Stimulated activated CD8-positive, alpha-beta memory T cell treated with anti-CD3 and anti-CD28 coated beads, Interleukin-4, amount 100 ng/mL, for 4 hours (primary cell): Measurements from ENCODE around the gene ZNF784.
"Not testable (repeated sequence)": the region's sequence is repeated elsewhere in the genome, so short reads cannot be mapped to it uniquely, and the experiment has no call there.

Experiments
- DNase-seq, 2 donors: peaks; one replicate each; pipeline ENCODE4 v3.0.0-alpha.2; 2020; ENCODE audit warnings: low read depth in 2 of 2, low spot score in 1 of 2

ZNF784 gene

DNA sequence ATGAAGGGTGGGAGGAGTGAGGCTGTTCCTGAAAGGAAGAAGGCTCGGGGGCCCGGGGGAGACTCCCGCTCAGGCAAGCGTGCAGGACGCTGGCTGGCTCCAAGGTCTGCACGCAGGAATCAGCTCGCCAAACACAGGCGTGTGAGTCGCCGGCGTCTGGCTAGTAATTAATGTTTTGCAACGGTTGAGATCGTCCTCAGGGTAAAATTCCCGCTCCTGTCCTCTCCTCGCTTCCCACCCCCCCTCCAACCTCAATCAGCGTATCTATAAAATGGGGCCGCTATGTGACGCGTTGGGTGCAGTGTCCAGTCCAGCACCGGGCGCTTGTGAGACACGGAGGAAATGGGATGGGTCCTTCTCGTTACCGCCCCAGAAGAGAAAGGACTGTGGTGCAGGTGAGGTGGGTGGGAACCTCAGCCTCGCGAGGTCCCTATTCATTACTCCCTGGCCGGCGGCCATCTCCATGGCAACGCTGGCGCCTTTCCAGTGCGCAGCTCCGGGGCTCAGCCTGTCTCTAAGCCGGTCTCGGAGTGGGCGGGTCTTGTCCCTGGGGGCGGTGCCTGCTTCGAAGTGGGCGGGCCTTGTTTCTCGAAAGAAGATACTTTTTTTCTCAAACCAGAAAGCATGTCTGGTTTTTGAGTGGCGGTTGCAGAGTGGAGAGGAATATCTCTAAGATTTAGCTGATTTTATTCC lies 37.2 kb downstream of the ZNF784 start:
- DNase-seq, result peak; percentile 81 to 85

DNA sequence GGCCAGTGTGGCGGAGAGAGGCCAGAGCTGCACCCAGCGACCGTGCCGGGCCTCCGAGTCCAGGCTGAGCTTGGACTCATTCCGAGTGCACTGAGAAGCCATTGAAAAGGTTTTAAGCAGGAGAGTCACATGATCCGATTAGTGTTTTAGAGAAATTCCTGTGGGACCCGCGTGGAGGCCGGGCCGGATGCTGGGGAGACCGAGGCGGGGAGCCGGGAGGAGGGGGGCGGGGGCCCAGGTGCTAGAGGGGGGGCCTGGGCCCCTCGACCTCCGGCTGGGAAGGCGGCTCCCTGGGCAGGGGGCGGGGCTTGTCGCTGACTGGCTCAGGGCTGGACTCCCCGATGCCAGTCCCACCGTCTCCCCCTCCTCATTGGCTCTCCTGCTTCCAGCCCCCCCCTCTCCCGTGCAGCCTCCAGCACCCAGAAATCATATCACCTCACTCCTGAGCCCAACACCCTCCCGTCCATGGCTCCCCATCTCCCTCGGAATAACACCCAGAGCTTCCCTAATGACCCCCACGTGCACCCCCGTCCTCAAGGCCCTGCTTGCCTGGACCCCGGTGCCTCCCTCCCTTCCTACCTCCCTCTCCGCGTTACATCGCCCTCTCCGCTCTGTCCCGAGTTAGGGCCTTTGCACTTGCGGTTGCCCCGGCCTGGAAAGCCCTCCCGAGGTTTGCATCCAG lies 38.6 kb downstream of the ZNF784 start:
- DNase-seq, result no peak

DNA sequence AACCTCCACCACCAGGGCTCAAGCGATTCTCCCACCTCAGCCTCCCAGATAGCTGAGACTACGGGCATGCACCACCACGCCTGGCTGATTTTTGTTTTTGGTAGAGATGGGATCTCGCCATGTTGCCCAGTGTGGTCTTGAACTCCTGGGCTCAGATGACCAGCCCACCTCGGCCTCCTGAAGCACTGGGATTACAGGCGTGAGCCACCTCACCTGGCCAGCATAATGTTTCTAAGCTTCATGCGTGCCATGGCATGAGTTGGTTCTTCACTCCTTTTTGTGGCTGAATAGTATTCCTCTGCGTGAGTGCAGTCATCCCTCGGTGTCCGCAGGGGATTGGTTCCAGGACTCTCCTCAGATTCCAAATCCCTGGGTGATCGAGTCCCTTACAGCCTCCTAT lies 39.5 kb downstream of the ZNF784 start:
- no peak for DNase-seq

DNA sequence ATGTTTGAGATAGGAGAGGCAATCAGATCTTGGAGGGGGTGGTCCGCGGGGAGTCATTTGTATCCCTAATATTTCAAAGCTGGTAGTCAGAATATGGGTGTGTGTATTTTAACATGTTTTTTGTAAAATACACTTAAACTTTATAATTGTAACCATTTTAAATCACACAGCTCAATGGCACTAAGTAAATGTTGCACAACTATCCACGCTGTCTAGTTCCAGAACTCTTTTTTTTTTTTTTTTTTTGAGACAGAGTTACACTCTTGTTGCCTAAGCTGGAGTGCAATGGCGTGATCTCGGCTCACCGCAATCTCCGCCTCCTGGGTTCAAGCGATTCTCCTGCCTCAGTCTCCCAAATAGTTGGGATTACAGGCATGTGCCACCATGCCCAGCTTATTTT lies 40.5 kb downstream of the ZNF784 start:
- DNase-seq, result not testable (repeated sequence)

DNA sequence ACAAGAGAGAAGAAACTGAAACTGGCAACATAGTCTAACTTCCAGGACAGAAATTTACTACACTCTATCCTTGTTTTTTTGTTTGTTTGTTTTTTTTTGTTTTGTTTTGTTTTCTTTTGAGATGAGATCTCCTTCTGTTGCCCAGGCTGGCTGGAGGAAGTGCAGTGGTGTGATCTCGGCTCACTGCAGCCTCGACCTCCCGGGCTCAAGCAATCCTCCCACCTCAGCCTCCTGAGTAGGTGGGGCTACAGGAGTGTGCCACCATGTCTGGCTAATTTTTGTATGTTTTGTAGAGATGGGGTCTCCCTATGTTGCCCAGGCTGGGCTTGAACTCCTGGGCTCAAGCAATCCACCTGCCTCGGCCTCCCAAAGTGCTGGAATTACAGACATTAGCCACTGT lies 42.1 kb downstream of the ZNF784 start:
- not testable (repeated sequence) for DNase-seq

DNA sequence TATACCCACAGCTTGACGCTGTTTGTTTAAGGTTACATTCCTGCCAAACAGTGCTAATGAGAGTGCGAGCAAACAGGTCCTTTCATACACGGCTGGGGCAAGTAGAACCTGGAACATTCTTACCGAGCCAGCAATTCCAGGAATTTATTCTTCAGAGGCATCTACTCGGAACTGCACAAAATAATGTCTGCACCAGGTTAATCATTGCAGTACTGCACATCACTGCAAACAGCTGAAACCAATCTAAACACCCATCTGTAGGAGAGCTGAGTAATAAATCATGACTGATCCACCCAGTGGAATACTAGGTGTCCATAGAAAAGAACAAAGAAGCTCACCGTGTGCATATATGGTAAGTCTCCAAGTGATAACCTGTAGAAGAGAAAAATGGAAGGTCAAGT lies 42.5 kb downstream of the ZNF784 start:
- DNase-seq, result no peak

DNA sequence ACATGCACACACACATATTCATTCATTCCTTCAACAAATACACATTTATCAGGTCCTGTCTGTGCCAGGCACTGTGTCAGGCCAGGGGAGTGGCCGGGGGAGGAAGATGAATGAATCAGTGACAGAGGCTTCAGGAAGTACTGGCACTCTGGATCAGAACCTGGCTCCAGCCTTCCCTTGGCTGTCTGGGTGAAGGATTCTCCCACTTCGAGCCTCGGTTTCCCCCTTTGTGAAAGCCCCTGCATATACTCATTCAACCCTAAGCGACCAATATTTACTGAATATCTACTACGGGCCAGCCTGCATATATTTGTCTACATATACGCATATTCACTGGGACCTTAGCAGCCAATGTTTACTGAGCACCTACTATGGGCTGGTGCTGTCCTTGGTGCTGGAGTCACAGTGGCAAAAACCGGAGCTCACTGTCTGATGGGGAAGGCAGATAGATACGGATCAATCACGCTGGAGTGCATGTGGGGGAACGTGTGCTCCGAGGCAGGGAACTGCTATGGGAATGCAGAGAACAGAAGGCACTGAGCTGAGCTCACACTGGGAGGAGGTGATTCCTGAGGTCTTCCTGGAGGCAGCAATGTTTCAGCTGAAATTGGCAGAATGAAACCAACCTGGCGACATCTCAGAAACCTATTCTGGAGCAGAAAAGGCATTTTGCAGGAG lies 43.1 kb downstream of the ZNF784 start:
- no peak for DNase-seq

DNA sequence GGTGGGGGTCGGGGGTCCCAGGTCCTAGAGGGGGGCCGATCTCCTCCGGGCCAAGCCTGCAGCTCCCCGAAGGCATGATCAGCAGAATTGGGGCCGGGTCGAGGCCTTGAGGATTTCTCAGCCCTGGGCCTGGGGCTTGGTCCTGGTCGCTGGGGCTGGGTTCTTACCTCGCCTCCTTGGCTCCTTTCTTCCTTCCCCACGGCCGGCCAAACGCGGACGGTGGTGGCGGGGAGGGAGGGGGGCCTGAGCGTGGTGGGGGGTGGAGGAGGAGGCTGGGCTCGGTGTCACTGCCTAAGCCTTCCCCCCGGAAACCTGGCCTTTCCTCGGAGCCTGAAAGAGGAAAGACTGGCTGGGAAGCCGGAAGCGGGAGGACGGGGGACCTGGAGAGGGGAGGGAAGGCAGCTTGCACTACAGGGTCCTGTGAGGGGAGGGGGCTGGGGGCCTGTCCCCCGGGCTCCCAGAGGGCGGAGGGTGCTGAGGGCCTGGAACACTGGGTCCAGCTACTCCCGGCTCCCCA lies 43.7 kb downstream of the ZNF784 start, which contains the start of gene ZNF579:
Gene ZNF579, minus strand, starts transcription at position 221 of the 517 bp plus-strand sequence. CDS start 1,209 bp downstream, outside the sequence.
- DNase-seq, result peak; percentile 49 to 56

DNA sequence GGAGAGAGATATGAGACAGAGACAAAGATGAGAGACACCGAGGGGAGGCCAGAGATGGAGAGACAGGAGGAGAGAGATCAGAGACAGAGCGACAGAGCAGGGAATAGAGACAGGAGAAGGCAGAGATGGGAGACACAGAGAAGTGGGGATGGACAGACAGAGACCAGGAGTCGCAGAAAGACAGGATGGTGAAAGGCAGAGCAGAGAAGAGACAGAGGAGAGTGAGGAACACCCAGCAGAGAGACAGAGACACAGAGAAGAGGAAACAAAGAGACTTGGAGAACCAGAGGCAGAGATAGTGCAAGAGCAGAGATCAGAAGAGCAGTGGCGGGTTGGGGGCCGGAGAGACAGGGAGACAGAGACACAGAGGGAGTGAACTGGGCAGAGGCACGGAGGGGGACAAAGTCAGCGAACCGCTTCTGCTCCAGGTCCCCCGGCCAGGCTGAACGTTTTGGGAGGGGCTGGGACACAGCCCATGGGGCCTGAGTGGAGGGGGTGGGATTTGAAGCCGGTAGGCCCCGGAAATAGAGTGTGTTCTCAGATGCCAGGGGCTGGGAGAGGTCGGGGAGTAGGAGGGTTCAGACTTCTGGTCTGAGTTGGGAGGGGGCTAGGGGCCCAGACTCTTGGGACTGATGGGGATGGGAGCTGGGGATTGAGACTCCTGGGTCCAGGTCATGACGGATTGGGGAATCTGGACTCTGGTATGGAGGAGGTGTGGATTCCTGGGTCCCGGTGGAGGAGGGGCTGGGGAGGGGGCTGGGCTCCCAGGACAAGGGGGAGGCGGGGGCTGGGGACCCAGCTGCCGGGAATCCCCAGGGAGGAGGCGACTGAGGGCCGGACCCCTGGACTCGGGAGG lies 44.4 kb downstream of the ZNF784 start:
- no peak for DNase-seq

DNA sequence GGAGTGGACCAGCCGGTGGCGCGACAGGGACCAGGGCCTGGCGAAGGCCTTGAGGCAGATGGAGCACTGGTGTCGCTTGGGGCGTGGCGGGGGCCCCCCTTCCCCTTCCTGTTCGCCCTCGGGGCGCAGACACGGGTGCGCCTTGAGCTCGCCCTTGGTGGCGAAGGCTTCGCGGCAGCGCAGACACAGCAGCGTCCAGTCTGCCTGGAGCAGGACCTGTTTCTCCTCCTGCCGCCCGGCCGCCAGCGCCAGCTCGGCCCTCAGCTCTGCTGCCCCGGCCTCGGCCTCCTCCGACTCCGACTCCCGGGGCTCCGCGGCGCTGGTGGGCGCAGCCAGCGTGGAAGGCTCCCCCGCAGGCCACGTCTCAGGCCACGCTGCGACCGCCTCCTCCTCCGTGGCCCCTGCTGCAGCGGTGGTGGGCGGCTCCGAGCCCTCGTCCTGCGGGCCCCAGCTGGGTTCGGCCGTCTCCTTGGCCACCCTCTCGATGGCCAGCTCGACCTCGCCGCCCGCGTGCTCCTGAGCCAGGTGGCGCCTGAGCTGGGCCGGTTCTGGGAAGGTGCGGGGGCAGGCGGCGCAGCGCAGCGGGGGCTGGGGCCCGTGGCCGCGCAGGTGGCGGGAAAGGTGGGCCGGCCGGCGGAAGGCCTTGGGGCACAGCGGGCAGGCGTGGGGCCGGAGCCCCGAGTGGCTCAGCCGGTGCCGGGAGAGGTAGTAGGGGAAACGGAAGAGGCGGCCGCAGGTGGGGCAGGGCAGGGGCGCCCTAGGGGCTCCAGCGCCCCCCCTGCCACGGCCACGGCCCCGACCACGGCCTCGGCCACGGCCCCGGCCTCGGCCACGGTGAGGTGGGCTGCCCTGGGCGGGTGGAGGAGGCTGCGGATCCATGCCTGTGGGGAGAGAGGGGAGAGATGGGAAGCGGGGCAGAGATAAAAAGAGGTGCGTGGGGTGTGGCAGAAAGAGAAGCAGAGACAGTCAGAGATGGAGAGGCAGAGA lies 45.3 kb downstream of the ZNF784 start:
- no peak for DNase-seq

DNA sequence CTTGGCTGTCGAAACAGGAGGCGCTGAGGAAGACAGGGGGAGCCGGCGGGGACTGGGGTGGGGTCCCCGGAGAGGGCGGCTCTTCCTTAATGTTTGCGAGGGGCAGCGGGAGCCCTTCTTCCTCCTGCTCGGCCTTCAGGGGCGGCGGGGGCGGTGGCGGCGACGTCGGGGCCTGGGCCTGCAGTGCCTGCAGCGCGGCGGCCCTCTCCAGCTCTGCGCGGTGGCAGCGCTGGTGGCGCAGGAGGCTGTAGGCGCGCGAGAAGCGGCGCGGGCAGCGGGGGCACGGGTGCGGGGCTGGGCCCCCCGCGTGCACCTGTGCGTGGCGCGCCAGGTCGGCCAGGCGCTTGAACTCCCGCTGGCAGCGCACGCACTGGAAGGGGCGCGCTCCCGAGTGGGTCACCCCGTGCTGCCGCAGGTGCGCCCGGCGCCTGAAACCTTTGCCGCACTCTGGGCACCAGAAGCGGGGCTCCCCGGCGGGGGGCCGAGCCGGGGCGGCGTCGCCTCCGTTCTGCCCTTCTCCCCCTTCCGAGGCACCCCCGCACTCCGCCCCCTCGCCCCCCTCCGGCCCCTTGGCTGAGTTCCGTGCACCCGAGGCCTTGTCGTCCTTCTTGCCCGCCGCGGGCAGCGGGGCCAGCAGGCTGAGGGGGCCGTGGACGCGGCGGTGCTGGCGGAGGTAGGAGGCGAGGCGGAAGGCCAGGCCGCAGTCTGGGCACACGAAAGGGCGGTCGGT lies 46.2 kb downstream of the ZNF784 start:
- DNase-seq, result no peak

DNA sequence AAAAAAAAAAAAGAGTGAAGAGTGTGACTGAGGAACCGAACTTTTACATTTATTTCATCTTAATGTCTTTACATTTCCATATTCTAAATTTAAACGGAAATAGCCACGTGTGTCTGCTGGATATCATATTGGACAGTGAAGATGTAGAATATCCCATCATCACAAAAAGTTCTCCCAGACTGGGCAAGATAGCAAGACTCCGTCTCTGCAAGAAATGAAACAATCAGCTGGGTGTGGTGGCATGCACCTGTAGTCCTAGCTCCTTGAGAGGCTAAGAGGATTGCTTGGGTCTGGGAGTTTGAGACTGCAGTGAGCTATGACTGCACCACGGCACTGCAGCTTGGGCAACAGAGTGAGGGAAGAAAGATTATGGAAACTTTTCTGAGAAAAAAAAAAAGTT lies 47.6 kb downstream of the ZNF784 start:
- no peak for DNase-seq

DNA sequence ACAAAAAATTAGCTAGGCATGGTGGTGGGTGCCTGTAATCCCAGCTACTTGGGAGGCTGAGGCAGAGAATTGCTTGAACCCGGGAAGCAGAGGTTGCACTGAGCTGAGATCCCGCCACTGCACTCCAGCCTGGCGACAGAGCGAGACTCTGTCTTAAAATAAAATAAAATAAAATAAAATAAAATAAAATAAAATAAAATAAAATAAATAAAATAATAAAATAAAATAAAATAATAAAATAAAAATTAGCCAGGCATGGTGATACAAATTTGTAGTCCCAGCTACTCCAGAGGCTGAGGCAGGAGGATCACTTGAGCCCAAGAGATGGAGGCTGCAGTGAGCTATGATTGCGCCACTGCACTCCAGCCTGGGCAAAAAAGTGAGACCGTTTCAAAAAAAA lies 50.4 kb downstream of the ZNF784 start:
- DNase-seq, result not testable (repeated sequence)
